A204.1 (cell line): ENCODE data around the gene SMIM35.
"Not testable (repeated sequence)": the region's sequence is repeated elsewhere in the genome, so short reads cannot be mapped to it uniquely, and the experiment has no call there.

Experiments
- FAIRE-seq: peaks from 2 replicates; lab custom pipeline; 2012; peaks lifted over from hg19 to GRCh38; lab: Jason Lieb, UNC

SMIM35 gene

DNA sequence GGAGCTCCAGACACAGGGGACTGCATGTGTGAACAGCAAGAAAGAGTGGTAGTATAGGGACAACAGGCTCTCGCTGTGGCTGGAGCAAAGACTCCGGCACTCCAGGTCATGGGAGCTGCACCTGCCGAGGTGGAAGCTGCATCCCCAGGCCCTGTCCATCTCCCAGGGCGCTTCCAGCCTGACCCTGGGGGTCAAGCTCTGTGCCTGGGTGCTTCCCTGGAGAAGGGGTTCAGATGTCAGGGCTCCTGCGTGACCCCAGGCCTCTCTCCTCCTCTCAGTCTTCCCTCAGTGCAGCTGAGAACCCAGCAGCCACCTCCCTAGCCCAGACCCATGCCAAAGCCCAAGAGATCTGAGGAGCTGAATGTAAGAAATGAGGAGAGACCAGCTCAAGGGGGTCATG lies 6.5 kb downstream of the SMIM35 start:
- no peak for FAIRE-seq

DNA sequence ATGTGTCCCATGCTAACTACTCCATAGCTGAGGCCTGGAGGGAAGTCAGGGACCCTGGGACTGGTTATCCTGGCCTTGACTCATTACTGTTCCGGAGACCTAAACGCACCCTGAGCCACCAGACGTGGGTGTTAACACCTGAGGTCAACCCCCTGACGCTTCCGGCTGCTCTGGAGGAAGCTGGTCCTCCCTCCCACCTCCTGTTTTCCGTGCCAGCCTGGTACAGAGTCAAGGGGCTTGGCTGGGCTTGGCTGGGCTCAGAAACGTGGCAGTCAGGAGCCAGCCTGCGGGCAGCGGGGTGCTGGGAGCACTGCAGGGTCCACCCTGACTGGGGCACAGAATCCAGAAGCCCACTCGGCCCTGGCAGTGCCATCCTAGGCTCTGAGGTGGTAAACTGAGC lies 7.3 kb downstream of the SMIM35 start:
- FAIRE-seq = no peak

DNA sequence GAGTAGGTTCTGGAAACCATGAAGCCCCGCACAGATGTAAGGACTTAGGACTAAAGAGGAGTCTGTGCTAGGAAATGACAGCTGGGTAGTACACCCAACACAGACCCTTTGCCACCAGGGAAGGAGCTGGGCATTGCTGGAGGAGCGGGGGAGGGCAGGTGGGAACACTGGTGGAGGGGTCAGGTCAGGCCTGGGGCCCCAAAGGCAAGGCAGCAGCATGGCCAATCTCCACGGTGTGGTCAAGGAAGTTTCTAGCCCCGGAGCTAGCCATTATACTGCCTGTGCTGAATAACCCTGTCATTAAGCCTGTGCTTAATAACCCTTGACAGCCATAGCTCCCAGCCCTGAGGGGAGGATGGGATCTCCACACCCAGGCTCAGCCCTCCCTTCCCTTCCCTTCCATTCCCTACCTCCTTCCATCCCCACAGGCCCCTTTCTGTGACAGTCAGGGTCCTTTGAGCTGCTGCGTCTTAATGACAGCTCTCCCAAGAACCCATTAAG lies 7.8 kb downstream of the SMIM35 start:
- no peak for FAIRE-seq

DNA sequence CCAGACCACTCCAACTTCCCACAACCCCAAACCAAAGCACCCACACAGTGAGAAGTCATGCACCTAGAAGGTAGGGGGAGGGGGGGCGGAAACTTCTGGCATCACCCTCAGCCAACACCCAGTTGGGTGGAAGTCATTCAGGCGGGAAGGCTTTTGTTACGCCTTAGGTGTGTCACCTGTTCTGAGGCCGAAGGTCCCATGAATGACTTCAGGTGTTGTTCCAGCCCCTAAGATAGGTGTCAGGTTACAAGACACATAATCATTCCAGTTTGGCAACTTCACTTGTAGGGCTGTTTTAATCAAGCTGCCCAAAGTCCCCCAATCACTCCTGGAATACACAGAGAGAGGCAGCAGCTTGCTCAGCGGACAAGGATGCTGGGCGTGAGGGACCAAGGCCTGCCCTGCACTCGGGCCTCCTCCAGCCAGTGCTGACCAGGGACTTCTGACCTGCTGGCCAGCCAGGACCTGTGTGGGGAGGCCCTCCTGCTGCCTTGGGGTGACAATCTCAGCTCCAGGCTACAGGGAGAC lies 9.9 kb downstream of the SMIM35 start, which contains the start of gene TMPRSS4:
Gene TMPRSS4 (plus strand): TSS at position 325 of the 528 bp plus-strand sequence. CDS start 225 bp downstream, outside the sequence.
- FAIRE-seq = no peak

DNA sequence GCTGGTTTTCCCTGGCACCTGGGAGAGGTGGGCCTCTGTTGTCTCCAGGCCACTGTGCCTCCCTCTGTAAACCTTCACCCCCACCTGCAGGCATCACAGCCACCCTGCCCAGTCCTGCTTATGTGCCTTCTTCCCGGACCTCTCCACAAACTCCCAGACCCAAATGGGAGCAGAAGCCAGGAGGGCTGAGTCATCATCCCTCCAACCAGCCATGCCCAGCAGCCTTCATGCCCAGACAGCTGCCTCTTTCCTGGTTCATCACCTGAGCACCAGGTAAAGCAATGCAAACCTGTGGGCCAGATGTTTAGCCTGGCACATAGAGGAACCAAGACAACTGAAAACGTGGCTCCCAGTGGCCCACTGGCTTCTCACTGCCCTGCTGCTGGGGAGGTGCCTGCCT lies 12.0 kb downstream of the SMIM35 start:
- FAIRE-seq = no peak

DNA sequence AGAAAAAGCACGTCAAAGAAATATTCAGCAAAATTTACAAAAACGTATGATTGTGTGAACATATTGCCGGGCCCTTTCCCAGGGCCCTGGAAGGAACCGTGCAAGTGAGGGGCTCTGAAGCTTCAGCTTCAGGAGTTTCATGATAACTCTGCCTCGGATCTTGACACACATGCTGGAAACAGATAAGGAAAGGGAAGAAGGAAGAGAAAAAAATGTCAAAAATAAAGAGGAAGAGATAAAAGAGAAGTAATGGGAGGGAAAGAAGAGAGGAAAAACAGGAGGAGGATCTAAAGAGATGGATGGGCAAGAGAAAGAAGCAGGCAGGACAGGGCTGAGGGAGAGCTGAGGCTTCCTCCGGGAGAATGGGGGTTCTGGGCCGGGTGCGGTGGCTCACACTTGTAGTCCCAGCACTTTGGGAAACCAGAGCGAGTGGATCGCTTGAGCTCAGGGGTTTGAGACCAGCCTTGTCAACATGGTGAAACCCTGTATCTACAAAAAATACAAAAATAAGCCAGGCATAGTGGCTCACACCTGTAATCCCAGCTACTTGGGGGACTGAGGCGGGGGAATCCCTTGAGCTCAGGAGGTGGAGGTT lies 12.6 kb downstream of the SMIM35 start:
- FAIRE-seq = no peak

DNA sequence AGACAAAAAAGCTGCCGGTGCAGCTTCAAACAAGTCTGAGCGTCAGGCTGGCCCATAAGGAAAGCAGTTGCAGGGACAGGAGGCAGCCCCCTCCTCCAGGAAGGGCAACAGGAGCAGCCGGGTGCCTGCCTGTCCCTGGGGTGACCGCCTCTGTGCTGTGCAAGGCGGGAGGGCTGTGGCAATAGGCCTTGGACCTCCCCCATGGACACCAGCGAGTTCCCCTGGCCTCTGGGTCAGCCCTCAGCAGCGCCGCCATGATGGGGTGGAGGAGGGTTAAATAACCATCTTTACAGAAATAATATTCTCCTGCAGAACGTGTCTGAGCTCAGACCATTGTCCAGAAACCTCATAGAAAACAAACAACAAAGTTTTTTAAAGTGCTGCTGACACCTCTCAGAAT lies 13.2 kb downstream of the SMIM35 start:
- FAIRE-seq = no peak

DNA sequence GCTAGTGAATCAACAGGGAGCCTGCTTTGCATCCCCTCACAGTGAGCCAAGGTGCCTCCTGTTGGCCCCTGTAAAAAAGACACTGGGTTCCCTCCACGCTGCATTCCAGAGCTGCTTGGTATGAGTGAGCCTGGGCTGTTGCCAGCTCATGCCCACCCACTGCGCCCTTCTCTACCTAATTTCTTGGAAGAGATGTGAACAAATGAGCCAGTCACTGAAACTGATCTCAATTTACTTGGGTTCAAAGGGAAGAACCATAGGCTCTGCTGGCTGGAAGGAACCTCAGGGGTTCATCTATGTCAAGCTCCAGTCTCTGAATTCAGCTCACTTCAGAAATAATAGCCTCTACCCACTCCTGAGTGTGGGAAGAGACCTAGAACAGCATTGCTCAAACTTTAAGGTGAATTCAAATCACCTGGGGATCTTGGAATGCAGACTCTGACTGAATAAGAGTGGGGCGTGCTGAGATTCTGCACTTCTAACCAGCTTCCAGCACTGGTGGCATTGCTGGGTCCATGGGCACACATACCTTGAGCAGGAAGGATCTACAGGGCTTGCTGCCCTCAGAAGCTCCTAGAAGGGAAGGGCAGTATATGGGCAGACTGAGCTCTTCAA lies 15.2 kb downstream of the SMIM35 start:
- FAIRE-seq = no peak

DNA sequence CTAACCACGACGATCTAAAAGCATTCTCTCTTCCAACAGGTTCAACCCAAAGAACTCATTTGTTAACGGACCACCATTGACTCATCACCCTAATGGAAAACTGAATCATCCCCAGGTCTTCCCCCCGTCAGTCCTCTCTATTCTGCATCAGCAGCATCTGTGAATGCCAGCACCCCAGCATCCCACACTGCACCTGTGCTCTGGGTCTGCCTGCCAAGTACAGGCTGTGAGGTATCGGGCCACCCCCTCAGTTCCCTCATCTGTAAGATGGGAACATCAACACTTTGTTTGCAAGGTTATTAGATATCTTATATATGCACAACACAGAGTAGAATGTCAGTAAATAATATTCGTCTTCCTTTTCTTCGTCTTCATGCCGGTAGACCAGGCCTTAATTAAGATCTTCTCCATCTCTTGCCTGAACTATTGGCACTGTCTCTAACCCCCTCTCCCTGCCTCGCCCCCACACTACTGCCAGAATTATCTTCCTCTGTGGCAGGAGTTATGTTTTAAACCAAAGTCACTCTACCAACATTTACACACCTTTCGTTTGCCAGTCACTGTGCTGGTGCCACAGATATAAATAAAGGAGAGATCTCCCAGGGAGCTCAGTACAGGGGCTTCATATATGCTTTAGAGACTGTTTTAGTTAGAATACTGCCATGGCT lies 17.7 kb downstream of the SMIM35 start:
- no peak for FAIRE-seq

DNA sequence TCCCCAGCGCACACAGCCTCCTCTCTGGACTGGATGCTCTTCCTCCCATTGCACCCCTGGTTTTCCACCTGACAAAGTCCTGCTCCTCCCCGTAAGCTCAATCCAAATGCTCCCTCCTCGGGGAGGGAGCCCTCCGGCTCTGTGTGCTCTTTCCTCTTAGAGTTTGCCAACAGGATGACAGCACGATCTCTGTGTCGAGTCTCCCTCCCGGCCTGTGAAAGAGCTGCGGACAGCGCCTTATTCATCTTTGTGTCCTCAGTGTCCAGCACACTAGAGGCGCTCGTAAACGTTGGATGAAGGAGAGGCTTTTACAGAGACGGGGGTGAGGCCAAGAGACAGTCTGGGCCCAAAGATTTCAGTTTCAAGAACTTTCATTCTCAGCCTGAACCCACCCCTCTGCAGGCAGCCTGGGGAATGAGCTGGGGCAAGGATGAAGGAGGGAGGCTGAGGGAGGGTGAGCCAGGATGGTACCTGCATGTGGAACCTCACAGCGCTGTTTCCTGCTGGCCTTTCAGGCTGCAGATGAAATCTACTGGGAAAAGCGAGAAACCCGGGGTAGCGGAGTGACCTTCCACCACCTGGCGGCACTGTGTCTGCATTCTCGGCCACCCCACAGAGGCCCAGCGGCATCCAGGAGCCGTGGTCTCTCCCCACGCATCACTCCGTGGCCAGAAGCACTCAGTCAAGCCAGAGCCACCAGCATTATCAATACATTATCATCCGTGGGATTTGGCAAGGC lies 18.4 kb downstream of the SMIM35 start:
- no peak for FAIRE-seq

DNA sequence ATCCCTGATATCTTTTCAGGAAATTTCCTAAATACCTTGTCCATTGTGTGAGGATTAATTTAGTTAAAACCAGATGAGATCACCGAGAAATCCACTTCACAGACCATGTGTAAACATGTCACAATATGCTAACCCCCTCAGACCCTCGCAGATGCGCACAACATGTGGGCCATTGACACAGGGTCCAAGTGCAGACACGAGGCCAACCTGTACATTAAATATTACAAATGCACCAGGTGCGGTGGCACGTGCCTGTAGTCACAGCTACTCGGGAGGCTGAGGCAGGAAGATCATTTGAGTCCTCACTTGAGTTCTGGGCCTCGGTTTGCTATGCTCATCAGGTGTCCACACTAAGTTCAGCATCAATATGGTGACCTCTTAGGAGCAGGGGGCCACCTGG lies 19.8 kb downstream of the SMIM35 start:
- no peak for FAIRE-seq

DNA sequence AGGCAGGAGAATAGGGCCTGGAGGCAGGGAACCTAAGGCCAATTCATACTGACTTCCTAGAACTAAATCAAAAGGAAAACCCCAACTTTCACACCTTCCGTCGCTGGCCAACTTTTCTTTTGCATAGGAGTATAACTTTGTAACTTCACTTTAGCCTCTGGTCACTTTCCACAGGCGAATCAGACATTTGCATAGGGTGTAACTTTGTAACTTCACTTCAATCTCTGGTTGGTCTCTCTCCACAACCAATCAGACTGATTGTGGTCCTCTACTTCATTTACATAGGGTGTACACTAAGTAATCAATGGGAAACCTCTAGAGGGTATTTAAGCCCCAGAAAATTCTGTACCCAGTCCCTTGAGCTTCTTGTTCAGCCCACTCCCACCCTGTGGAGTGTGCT lies 21.4 kb downstream of the SMIM35 start:
- FAIRE-seq = no peak

DNA sequence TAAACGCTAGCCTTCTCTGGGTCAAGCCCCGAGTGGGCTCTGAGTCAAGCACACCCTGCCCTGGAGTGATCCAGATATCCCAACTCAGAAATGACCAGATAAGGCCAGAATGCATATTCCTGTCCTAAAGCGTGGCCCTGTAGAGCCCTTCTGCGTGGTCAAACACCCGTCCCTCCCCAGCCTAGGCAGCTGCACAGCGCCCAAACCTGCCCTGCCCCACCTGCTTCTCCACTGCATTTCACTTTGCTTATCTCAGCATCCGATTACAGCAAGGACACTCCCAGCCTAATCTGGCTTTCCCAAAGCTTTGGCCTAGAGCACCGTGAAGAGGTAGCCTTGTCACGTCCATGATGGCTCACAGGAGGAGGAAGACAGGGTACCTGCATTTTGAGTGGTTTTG lies 21.8 kb downstream of the SMIM35 start:
- FAIRE-seq = no peak

DNA sequence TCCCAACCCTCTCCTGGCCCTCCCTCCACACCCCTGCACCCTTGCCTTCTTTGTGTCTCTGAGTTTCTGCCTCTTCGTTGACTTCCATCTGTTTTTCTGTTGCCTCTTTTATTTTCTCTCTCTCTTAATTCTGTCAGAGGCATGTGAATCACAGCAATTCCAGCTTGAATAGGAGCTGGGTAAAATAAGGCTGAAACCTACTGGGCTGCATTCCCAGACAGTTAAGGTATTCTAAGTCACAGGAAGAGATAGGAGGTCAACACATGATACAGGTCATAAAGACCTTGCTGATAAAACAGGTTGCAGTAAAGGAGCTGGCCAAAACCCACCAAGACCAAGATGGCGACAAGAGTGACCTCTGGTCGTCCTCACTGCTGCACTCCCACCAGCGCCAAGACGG lies 24.1 kb downstream of the SMIM35 start:
- FAIRE-seq = not testable (repeated sequence)

DNA sequence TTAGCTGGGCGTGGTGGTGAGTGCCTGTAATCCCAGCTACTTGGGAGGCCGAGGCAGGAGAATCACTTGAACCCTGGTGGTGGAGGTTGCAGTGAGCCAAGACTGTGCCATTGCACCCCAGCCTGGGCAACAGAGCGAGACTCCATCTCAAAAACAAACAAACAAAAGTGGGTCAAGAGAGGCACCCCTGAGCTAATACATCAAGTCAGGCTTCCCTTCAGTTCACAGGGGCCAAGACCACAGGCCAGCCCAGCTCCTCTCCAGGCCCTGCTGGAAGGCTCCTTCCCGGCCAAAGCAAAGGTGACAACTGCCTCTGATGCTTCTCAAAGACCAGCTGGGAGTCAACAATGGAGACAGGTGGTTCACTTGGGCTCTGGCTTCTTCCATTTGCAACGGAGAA lies 24.6 kb downstream of the SMIM35 start:
- FAIRE-seq = not testable (repeated sequence)

DNA sequence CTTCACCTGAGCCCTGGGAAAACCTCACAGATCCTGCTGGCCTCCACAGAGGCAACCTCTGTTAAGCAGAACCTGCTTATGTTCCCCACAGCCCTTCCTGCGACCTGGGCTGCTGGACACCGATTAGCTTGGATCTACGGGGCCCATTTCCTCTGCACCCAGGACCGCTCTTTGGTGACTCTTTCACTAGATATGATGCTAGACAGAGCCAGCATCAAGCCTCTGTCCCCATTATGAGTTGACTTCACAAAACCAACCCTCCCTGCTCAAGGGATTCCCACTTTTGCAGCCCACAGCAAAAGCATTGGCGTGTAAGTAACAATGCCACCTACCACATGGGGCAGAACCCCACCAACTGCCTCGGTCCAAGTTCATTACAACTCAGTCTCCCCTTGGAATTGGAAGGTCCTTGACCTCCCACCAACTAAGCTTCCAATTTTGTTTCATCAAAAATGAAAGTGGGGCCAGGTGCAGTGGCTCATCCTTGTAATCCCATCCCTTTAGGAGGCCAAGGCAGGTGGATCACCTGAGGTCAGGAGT lies 25.1 kb downstream of the SMIM35 start:
- no peak for FAIRE-seq

DNA sequence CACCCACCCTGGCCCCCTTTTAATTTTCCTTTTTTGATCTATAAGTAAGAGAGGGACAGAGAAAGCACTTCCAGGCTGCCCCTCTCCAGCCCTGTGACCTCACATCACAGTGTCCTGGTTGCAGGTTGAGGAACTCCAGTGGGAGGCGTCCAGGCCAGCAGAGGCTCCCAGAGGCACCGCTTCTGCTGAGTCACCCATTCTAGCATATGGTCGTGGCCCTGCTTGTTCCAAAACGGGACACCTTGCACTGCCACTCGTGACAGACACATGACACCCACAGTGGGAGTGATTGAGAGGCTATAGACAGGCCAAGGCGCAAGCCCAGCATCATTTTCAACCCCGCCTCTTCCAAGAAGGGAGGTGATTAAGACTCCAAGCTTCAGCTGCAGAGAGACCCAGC lies 25.9 kb downstream of the SMIM35 start:
- FAIRE-seq = no peak

DNA sequence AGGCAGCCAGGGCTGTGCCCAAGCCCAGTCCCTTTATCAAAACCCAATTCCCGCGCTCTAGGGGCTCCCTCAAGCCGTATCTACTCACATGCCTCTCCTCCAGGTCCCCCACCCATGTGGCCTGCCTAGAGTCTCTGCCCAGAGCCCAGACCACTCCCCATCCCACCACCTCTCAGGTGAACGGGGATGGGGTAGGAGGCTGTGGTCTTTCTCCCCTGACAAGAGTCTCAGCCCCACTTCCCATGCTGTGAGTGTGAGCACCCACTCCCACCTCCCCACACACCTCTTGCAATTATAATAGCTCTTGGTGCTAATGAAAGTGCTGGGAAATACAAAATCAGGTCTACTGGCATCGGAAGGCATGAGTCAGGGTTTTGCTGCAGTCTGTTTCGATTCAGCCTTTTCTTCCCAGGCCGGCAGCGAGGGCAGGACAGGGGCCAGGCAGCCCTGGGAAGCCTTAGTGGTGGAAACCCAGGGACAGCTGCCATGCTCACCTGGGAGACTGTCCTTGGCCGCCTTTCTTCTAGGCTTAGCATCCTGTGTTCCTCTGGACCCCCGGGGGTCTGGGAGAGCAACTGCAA lies 26.6 kb downstream of the SMIM35 start:
- FAIRE-seq = no peak

DNA sequence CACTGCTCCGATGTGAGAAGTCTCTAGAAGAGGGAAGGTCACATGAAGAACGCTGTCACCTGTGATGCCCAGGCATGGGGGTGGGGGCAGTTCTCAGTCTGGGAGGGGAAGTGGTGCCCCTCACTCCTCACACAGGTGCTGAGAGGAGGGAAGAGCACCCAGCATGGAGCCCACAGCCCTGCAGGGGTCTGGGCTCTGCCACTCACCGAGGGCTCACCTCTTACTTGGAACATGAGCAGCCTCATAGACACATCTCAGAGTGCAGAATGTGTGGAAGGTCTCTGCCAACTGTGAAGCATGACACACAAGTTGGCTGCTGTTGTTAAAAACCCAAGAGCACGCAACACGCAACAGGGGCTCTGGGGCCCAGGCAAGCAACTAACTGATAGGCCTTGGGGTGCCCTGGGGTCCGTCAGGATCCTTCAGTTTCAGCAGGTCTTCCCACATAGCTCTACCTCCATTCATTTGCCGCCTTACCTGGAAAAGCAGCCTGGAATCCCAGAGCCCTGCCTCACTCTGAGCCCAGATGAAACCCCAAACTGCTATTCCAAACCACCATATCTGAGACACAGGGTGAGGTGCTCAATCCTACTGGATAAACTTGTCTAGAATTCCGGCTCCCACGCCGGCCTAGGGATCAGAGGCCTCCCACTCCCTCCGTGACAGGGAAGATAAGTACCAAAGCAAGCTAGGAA lies 27.4 kb downstream of the SMIM35 start:
- FAIRE-seq = no peak

DNA sequence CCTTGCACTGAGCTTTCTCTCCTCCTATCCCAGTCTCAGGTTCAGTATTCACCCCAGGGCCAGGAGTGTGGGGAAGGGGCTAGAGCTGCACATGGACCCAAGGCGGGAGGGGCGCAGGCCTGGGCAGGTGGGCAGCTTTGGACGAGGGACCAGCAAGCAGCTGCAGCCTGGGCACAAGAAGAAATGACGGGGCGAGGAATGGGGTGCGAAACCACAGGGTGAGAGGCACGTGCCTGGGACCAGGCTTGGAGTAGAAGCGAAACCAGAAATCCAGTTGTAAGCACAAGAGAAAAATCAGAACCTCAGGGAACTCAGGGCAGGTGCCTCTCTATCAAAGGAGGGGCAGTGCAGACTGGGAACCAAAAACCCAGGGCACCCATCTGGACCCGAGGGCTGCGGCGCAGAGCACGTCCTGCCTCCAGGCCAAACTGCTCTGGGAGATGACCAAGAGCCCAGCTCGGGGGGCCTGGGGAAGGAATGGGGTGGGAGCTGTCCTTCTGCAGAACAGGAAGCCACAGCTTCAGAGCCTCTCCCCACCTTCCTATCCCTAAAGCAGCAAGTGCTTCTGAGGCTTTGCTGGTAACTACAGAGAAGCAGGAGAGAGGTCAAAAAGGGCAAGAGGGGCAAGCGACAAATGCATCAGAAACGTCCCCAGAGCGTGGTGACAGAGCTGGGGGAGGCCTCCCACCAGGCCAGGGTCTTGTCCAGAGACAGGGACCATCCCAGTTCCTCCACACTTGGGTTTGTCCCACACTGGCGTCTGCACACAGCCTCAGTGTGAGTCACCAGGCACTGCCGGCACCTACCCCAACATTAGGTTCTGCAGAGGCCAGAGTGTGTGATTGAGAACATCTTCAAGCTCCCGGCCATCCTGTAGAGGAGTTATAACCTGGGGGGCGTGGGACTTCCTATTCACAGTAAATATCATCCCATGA lies 28.2 kb downstream of the SMIM35 start:
- FAIRE-seq = no peak
